Loucy (cell line): ENCODE data around the gene SPAG17.

Source experiments
- H2AFZ ChIP-seq: fragments of 200-600 bp; sonication (generic); 2 replicates; pipeline ENCODE4 v1.6.0; 2016; ENCODE audit warnings: antibody characterized with exemption, mild to moderate bottlenecking, low read length, moderate library complexity
- H3F3A ChIP-seq: fragments of 200-600 bp; 2 replicates; pipeline ENCODE4 v1.6.0; 2016; ENCODE audit warnings: antibody characterized with exemption, low read depth, mild to moderate bottlenecking
- H3K27me3 ChIP-seq: fragments of 200-600 bp; sonication (generic); 2 replicates; pipeline ENCODE4 v1.6.1; 2014; ENCODE audit warnings: low read length, mild to moderate bottlenecking; ENCODE audit not compliant: insufficient read depth, poor library complexity, severe bottlenecking
- H3K36me3 ChIP-seq: fragments of 200-600 bp; sonication (generic); 2 replicates; pipeline ENCODE4 v1.6.1; 2016; ENCODE audit warnings: low read length; ENCODE audit not compliant: insufficient read depth
- H3K4me1 ChIP-seq: fragments of 200-600 bp; sonication (generic); 2 replicates; pipeline ENCODE4 v1.5.1; 2014; ENCODE audit warnings: low read length, mild to moderate bottlenecking; ENCODE audit not compliant: insufficient read depth, poor library complexity, severe bottlenecking
- H3K4me2 ChIP-seq: fragments of 200-600 bp; sonication (generic); 2 replicates; pipeline ENCODE4 v1.6.0; 2014; ENCODE audit warnings: antibody characterized with exemption, low read length, low read depth, mild to moderate bottlenecking; ENCODE audit not compliant: poor library complexity, severe bottlenecking
- H3K4me3 ChIP-seq: fragments of 200-600 bp; sonication (generic); 2 replicates; pipeline ENCODE4 v1.5.1; 2014; ENCODE audit warnings: low read length, mild to moderate bottlenecking, mixed read lengths; ENCODE audit not compliant: poor library complexity, severe bottlenecking
- H3K79me2 ChIP-seq: fragments of 200-600 bp; sonication (generic); 2 replicates; pipeline ENCODE4 v1.6.1; 2014; ENCODE audit warnings: low read length; ENCODE audit not compliant: insufficient read depth
- H3K9ac ChIP-seq: fragments of 200-600 bp; sonication (generic); 2 replicates; pipeline ENCODE4 v1.6.0; 2014; ENCODE audit warnings: mild to moderate bottlenecking, low read depth, low read length, moderate library complexity; ENCODE audit not compliant: poor library complexity, severe bottlenecking
- H3K9me2 ChIP-seq: fragments of 200-600 bp; sonication (generic); replicated peaks from 2 replicates; pipeline ENCODE4 v1.6.1; 2016; ENCODE audit warnings: low read depth, low read length, mixed read lengths
- H3K9me3 ChIP-seq: fragments of 200-600 bp; sonication (generic); 2 replicates; pipeline ENCODE4 v1.6.1; 2014; ENCODE audit warnings: mild to moderate bottlenecking, antibody characterized with exemption, low read length, low read depth; ENCODE audit not compliant: insufficient read depth
- H4K20me1 ChIP-seq: fragments of 200-600 bp; sonication (generic); 2 replicates; pipeline ENCODE4 v1.6.0; 2014; ENCODE audit warnings: antibody characterized with exemption, low read length, mild to moderate bottlenecking; ENCODE audit not compliant: insufficient read depth, poor library complexity, severe bottlenecking
- EZH2phosphoT487 ChIP-seq: fragments of 200-600 bp; IDR thresholded peaks from 2 replicates; pipeline ENCODE4 v1.6.1; 2018; ENCODE audit warnings: antibody characterized with exemption, mild to moderate bottlenecking, moderate library complexity, borderline replicate concordance
- TF ChIP-seq, protein P1 (sequence below): fragments of 200-600 bp; sonication (generic); conservative IDR thresholded peaks from 2 replicates; pipeline ENCODE4 v1.5.1; 2014; ENCODE audit warnings: mild to moderate bottlenecking, antibody characterized with exemption, low read length

The SPAG17 gene

GRCh38 chr1:118185084-118185832 is at the start of gene SPAG17:
SPAG17 (minus strand) TSS chr1:118185228; CDS start chr1:118185157, 71 bp downstream.
- TF ChIP-seq EZH2phosphoT487 = no peak
- TF ChIP-seq, protein P1, sequence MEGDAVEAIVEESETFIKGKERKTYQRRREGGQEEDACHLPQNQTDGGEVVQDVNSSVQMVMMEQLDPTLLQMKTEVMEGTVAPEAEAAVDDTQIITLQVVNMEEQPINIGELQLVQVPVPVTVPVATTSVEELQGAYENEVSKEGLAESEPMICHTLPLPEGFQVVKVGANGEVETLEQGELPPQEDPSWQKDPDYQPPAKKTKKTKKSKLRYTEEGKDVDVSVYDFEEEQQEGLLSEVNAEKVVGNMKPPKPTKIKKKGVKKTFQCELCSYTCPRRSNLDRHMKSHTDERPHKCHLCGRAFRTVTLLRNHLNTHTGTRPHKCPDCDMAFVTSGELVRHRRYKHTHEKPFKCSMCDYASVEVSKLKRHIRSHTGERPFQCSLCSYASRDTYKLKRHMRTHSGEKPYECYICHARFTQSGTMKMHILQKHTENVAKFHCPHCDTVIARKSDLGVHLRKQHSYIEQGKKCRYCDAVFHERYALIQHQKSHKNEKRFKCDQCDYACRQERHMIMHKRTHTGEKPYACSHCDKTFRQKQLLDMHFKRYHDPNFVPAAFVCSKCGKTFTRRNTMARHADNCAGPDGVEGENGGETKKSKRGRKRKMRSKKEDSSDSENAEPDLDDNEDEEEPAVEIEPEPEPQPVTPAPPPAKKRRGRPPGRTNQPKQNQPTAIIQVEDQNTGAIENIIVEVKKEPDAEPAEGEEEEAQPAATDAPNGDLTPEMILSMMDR = no peak

DNA sequence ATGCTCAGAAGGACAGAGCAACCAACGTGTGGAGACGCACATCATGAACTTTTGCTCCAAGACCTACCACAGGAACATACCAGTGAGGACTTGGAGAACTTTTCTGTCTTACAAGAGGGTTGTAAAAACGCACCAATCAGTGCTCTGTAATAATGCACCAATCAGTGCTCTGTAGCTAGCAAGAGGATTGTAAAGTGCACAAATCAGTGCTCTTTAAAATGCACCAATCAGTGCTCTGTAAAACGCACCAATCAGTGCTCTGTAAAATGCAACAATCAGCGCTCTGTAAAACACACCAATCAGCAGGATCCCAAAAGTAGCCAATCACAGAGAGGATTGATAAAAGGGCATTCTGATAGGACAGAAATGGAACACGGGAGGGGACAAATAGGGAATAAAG is 40.4 kb upstream of the SPAG17 start:
- Histone ChIP-seq H4K20me1 (no peaks in the 10 kb centered on the region), H3K9me3 (no peaks in the 10 kb centered on the region), H2AFZ (no peak overlapping the region), H3K9ac (no peak overlapping the region), H3F3A (no peaks in the 10 kb centered on the region), H3K79me2 (no peaks in the 10 kb centered on the region), H3K27me3 (no peaks in the 10 kb centered on the region), H3K4me1 (no peaks in the 10 kb centered on the region), H3K4me3 (no peak overlapping the region), H3K4me2 (no peak overlapping the region), H3K9me2 (no peaks in the 10 kb centered on the region), H3K36me3 (no peaks in the 10 kb centered on the region)
- TF ChIP-seq, protein P1 = no peak
- TF ChIP-seq EZH2phosphoT487 = no peak

More at GRCh38 chr1:118185084-118185832, at the start of gene SPAG17:
- no peaks in the 10 kb centered on the region for H3K27me3 ChIP-seq
- no peaks in the 10 kb centered on the region for H4K20me1 ChIP-seq
- no peak within 1 kb of the TSS for H3K4me2 ChIP-seq
- no peaks in the 10 kb centered on the region for H3K36me3 ChIP-seq
- H2AFZ ChIP-seq = no peak within 1 kb of the TSS
- no peaks in the 10 kb centered on the region for H3K79me2 ChIP-seq
- H3K4me3 ChIP-seq = no peak within 1 kb of the TSS
- no peaks in the 10 kb centered on the region for H3F3A ChIP-seq
- H3K4me1 ChIP-seq = no peaks in the 10 kb centered on the region
- H3K9me2 ChIP-seq = no peaks in the 10 kb centered on the region
- no peak within 1 kb of the TSS for H3K9ac ChIP-seq
- H3K9me3 ChIP-seq = no peaks in the 10 kb centered on the region

- Histone ChIP-seq H3K4me1 (no peaks in the 10 kb centered on the region), H3K9me3 (no peaks in the 10 kb centered on the region), H4K20me1 (no peaks in the 10 kb centered on the region), H3K79me2 (no peaks in the 10 kb centered on the region), H2AFZ (no peak overlapping the region), H3K9me2 (no peaks in the 10 kb centered on the region), H3K27me3 (no peaks in the 10 kb centered on the region), H3K4me2 (no peak overlapping the region), H3K9ac (no peak overlapping the region), H3F3A (no peaks in the 10 kb centered on the region), H3K4me3 (no peak overlapping the region), H3K36me3 (no peaks in the 10 kb centered on the region)
- TF ChIP-seq, protein P1 = peak; percentile 57
- TF ChIP-seq EZH2phosphoT487 = no peak
These were observed 38.4 kb upstream of the SPAG17 start for GRCh38 chr1:118223426-118223825.
